Measurements from ENCODE around the gene MCFD2.
"Not testable (repeated sequence)": the region's sequence is repeated elsewhere in the genome, so short reads cannot be mapped to it uniquely, and the experiment has no call there.

Gene MCFD2

DNA sequence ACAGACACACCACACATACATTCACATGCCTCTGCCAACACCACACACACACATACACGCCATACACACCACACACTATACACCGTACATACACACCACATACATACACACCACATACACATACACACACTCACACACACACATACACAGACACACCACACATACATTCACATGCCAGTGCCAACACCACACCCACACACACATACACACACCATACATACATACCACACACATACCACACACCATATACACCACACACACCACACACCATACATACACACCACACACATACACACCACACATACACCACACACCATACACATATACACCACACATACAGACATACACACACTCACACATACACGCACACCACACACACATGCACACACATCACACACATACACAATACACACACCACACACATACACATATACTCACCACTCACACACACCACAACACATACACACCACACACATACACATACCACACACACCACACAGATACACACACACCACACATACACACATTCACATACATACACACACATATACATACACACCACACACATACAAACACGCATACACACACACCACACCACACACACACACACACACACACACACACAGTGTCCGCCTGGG is 37.2 kb downstream of the MCFD2 start:
- H3K4me3 ChIP-seq (ENCODE audit: low read length): no peak overlapping the region
- TF ChIP-seq, protein P1, sequence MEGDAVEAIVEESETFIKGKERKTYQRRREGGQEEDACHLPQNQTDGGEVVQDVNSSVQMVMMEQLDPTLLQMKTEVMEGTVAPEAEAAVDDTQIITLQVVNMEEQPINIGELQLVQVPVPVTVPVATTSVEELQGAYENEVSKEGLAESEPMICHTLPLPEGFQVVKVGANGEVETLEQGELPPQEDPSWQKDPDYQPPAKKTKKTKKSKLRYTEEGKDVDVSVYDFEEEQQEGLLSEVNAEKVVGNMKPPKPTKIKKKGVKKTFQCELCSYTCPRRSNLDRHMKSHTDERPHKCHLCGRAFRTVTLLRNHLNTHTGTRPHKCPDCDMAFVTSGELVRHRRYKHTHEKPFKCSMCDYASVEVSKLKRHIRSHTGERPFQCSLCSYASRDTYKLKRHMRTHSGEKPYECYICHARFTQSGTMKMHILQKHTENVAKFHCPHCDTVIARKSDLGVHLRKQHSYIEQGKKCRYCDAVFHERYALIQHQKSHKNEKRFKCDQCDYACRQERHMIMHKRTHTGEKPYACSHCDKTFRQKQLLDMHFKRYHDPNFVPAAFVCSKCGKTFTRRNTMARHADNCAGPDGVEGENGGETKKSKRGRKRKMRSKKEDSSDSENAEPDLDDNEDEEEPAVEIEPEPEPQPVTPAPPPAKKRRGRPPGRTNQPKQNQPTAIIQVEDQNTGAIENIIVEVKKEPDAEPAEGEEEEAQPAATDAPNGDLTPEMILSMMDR (conservative IDR thresholded peaks at IDR 0.05; ENCODE audit: low read length): no peak
- no peak for DNase-seq (ENCODE audit: low read depth)

DNA sequence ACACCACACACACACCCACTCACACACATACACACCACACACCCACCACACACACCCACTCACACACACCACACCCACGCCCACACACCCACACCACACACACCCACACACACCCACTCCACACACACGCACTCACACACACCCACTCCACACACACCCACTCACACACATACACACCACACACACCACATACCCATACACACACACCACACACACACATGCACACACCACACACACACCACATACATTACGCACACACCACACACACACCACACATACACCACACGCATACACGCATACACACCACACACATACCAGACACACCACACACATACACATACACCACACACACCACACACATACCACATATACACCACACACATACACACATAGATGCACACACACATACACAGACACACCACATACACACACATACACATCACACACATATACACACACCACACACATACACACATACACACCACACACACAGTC is 37.9 kb downstream of the MCFD2 start:
- TF ChIP-seq, protein P1 (conservative IDR thresholded peaks at IDR 0.05; ENCODE audit: low read length): no peak
- DNase-seq (ENCODE audit: low read depth): no peak
- H3K4me3 ChIP-seq (ENCODE audit: low read length): no peak overlapping the region

DNA sequence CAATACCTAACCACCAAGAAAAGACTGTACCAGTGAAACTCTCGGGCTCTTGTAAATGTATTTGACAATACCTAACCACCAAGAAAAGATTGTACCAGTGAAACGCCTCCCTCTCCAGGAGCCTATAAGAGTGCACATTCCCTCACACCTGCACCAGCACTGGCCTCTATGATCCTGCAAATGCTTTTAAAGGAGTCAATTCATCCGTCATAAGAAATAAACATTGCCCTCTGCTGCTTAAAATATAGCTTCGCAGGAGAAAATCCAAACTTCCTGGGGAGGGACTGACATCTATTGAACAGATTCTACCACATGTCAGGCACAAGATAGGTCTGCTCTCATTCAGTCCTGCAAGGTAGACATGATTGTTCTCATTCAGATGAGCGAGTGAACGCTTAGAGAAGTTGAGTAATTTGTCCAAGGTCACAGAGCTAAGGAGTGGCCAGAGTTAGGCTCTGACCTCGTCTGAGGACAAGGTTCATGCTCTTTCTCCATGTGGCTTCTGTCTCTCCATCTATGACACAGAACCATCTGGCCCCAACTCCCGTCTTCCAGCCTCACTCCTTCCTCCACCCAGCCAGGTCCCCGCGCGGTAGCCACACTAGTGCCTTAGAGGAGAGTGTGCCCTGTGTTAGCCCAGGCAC is 38.7 kb downstream of the MCFD2 start:
- H3K4me3 ChIP-seq (ENCODE audit: low read length): no peak overlapping the region
- DNase-seq (ENCODE audit: low read depth): peak; percentile 82
- TF ChIP-seq, protein P1 (conservative IDR thresholded peaks at IDR 0.05; ENCODE audit: low read length): peak; percentile 66

DNA sequence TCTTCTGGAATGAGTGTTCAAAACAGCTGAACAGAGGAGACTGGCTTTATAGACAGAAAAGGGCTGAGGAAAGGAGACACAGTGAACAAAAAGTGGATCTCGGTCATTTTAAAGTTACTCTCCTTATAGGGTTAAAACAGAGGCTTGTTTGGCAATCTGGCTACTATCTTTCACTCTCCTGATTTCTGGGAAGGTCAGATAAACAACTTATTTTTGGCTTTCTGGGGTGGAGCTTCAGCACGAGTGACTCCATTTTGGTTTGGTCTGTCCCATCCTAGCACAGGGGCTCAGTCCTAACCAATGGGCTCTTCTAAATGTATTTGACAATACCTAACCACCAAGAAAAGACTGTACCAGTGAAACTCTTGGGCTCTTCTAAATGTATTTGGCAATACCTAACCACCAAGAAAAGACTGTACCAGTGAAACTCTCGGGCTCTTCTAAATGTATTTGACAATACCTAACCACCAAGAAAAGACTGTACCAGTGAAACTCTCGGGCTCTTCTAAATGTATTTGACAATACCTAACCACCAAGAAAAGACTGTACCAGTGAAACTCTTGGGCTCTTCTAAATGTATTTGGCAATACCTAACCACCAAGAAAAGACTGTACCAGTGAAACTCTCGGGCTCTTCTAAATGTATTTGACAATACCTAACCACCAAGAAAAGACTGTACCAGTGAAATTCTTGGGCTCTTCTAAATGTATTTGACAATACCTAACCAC is 39.5 kb downstream of the MCFD2 start:
- DNase-seq (ENCODE audit: low read depth); H3K4me3 ChIP-seq (ENCODE audit: low read length): not testable (repeated sequence)

DNA sequence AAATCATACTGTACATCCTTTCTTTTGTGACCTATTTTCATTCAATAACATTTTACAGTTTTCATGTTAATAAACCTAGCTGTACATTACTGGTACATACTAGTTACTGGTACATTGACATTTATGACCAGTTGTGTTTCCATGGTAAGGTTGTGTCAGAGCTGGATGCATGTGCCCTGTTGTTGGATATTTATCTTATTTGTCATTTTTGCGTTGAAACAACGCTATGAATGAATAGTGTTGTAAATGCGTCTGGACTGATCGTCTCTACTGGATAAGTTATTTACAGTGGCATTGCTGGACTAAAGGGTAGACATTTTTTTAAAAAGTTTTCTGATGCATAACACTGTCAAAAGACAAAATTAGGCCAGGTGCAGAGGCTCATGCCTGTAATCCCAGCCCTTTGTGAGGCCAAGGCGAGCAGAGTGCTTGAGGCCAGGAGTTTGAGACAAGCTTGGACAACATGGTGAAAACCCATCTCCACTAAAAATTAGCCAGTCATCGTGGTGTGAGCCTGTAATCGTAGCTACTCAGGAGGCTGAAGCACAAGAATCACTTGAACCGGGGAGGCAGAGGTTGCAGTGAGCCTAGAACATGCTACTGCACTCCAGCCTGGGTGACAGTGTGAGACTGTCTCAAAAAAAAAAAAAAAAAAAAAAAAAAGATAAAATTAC is 40.2 kb downstream of the MCFD2 start:
- no peak overlapping the region for H3K4me3 ChIP-seq (ENCODE audit: low read length)
- TF ChIP-seq, protein P1 (conservative IDR thresholded peaks at IDR 0.05; ENCODE audit: low read length): no peak
- DNase-seq (ENCODE audit: low read depth): no peak

DNA sequence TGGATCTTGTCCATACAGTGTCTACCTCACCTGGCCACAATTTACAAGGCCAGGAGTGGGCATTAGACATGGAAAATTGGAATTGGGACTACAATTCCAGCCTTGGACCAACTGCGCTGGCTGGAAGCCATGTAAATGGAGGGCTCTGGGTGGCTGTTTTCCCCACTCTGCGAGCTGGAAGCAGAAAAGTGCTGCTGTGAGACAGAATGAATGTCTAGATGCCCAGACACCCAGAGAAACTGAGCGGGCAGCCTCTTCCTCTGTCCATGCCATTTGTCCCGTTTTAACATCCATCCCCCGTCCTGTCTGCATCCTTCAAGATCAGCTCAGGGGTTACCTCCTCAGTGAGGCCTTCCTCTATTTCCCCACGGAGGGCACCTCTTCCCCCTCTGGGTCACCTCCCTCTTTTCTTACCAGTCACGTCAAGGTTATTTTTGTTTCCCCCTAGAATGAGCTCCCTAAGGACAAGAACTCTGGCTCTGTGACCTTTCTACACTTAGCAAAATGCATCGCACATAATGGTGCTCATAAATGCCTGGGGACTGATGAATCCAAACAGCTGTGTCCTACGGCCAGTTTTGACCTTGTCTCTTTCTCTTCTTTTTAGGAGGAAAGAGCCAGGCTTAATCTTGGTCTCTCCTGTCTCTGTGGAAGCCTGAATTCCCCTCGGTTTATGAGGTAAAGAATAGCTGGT is 41.2 kb downstream of the MCFD2 start:
- DNase-seq (ENCODE audit: low read depth): no peak
- no peak overlapping the region for H3K4me3 ChIP-seq (ENCODE audit: low read length)
- TF ChIP-seq, protein P1 (conservative IDR thresholded peaks at IDR 0.05; ENCODE audit: low read length): no peak

DNA sequence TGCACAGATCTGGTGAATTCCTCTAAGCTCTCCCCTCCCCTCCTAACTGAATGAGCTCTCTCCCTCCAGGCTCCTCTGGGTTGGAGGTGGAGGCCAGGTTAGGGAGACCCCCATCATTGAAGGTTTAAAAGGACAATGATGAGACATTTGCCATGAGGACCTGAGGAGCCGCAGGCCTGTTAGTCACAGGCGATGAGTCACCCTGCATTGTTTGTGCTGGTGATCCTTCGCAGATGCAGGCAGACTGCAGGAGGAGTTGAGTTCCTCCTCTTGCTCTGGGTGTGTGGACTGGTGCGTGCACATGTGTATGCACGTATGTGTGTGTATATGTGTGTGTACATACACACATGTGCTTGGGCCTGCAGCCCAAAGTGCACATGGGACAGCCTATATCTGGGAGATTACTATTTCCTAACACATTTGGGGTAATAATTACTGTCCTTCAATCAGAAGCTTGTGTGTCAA is 42.0 kb downstream of the MCFD2 start:
- DNase-seq (ENCODE audit: low read depth): peak; percentile 96
- TF ChIP-seq, protein P1 (conservative IDR thresholded peaks at IDR 0.05; ENCODE audit: low read length): no peak
- no peak overlapping the region for H3K4me3 ChIP-seq (ENCODE audit: low read length)
